AG04450 (cell line): Measurements from ENCODE around the gene GABRB2. TPM values are rescaled to one million over a fixed set of nuclear protein-coding genes. Genes with fewer than 3 reads are reported as not detected.

Experiments
- CTCF ChIA-PET: fragments of 300-600, 350-600 bp; formaldehyde crosslinking; extraction: SDS; loops from one replicate; lab custom pipeline; 2022; ENCODE audit warnings: antibody characterized with exemption, inconsistent platforms; lab: Charles Lee
- POLR2A ChIA-PET: fragments of 350-600 bp; formaldehyde crosslinking; extraction: SDS; loops from one replicate; lab custom pipeline; 2021; ENCODE audit warnings: antibody characterized with exemption, inconsistent platforms; lab: Yijun Ruan, JAX
- DNase-seq: peaks from one replicate; pipeline ENCODE4 v3.0.0-alpha.2; 2011; ENCODE audit warnings: low read depth, low spot score
- H3K27ac ChIP-seq: one replicate; pipeline ENCODE4 v1.5.1; 2012; ENCODE audit warnings: low read depth, low read length, control low read depth
- H3K27me3 ChIP-seq: one replicate; pipeline ENCODE4 v1.6.0; 2012; ENCODE audit warnings: low read length; ENCODE audit not compliant: control insufficient read depth, insufficient read depth
- H3K4me3 ChIP-seq: 2 replicates; pipeline ENCODE4 v1.5.1; 2011; ENCODE audit warnings: mild to moderate bottlenecking, low read depth, low read length, control low read depth
- H3K9me3 ChIP-seq: 2 replicates; pipeline ENCODE4 v1.5.1; 2012; ENCODE audit warnings: low read length; ENCODE audit not compliant: control insufficient read depth, insufficient read depth
- polyA plus RNA-seq: library from polyadenylated mRNA; depleted of rRNA; stranded (reverse); fragments of >200 nt; gene quantifications from 2 replicates; pipeline ENCODE4 v1.2.3, GENCODE V29; 2011
- TF ChIP-seq, protein P1 (sequence below): IDR thresholded peaks from 2 replicates; pipeline ENCODE4 v1.5.1; 2011; ENCODE audit warnings: low read depth, low read length, control low read depth, inconsistent platforms

GABRB2 gene
- polyA plus RNA-seq, 1 experiment, result not detected

DNA sequence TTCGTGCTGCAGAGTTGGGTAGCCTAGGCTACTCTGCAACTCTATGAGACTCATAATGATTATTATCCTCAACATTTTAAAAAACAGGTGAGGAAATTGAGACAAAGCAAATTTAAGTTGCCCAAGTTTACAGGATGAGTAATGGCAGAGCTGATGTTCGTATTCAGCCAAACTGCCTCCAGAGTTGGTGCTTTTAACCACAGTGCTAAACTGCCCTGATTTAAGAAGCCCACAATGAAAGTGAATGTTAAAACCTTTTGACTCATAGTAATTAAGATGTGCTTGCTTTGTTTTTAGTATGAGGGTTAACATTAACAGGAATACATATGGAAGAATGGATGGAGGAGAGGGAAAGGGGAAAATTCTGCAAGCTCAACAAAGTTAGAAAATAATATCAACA is 15.9 kb upstream of the GABRB2 start:
- CTCF ChIA-PET, result no interaction called here
- TF ChIP-seq, protein P1, sequence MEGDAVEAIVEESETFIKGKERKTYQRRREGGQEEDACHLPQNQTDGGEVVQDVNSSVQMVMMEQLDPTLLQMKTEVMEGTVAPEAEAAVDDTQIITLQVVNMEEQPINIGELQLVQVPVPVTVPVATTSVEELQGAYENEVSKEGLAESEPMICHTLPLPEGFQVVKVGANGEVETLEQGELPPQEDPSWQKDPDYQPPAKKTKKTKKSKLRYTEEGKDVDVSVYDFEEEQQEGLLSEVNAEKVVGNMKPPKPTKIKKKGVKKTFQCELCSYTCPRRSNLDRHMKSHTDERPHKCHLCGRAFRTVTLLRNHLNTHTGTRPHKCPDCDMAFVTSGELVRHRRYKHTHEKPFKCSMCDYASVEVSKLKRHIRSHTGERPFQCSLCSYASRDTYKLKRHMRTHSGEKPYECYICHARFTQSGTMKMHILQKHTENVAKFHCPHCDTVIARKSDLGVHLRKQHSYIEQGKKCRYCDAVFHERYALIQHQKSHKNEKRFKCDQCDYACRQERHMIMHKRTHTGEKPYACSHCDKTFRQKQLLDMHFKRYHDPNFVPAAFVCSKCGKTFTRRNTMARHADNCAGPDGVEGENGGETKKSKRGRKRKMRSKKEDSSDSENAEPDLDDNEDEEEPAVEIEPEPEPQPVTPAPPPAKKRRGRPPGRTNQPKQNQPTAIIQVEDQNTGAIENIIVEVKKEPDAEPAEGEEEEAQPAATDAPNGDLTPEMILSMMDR, result no peak
- POLR2A ChIA-PET, result no interaction called here

GRCh38 chr5:161549106-161549505 is 2.6 kb upstream of the GABRB2 start:
- no peak for DNase-seq
- CTCF ChIA-PET, result interaction anchor here (0.6 to 0.9 kb wide), 2 partner anchors 233 to 1859 kb away, joined by 3 to 4 read pairs; no protein-coding TSS in a partner anchor
- POLR2A ChIA-PET, result no interaction called here

More for the DNA sequence above, 15.9 kb upstream of the GABRB2 start:
- Histone ChIP-seq H3K27me3 (no peaks in the 10 kb centered on the region), H3K27ac (no peak overlapping the region), H3K4me3 (no peak overlapping the region), H3K9me3 (peaks cover 7% of the 10 kb centered on the region; the same call in 1 of the 2 replicates)
- no peak for DNase-seq

GRCh38 chr5:161548487-161549094 is 2.1 kb upstream of the GABRB2 start:
- H3K4me3 ChIP-seq, result no peak overlapping the region
- ChIA-PET POLR2A (no interaction called here), CTCF (interaction anchor here (0.6 to 0.9 kb wide), 2 partner anchors 233 to 1860 kb away, joined by 3 to 4 read pairs; no protein-coding TSS in a partner anchor)
- peaks cover 3% of the 10 kb centered on the region for H3K27me3 ChIP-seq
- H3K27ac ChIP-seq, result no peak overlapping the region
- H3K9me3 ChIP-seq, result no peaks in the 10 kb centered on the region; the same call in 1 of the 2 replicates
- DNase-seq, result no peak
- TF ChIP-seq, protein P1, result no peak

More at GRCh38 chr5:161549106-161549505, 2.6 kb upstream of the GABRB2 start:
- H3K27ac ChIP-seq, result no peak overlapping the region
- no peaks in the 10 kb centered on the region; the same call in 1 of the 2 replicates for H3K9me3 ChIP-seq
- no peak overlapping the region for H3K4me3 ChIP-seq
- H3K27me3 ChIP-seq, result peaks cover 3% of the 10 kb centered on the region
- TF ChIP-seq, protein P1, result no peak

GRCh38 chr5:161547738-161548486 is 1.4 kb upstream of the GABRB2 start:
- H3K27me3 ChIP-seq, result peaks cover 3% of the 10 kb centered on the region
- no peak overlapping the region for H3K27ac ChIP-seq
- DNase-seq, result no peak
- ChIA-PET CTCF (interaction anchor here (0.9 kb wide), 1 partner anchor 1860 kb away, joined by 4 read pairs; no protein-coding TSS in a partner anchor), POLR2A (no interaction called here)
- no peaks in the 10 kb centered on the region; the same call in 1 of the 2 replicates for H3K9me3 ChIP-seq
- no peak overlapping the region for H3K4me3 ChIP-seq
- TF ChIP-seq, protein P1, result no peak

- ChIA-PET POLR2A (no interaction called here), CTCF (no interaction called here)
- Histone ChIP-seq H3K9me3 (no peaks in the 10 kb centered on the region; the same call in 1 of the 2 replicates), H3K4me3 (no peak overlapping the region), H3K27ac (no peak overlapping the region), H3K27me3 (peaks cover 3% of the 10 kb centered on the region)
- no peak for DNase-seq
- TF ChIP-seq, protein P1, result no peak
These were observed 847 bp upstream of the GABRB2 start for GRCh38 chr5:161547406-161547737.
